GM19239 (cell line): ENCODE data around the gene NRXN3.

Source experiments
- DNase-seq: peaks from one replicate; pipeline ENCODE4 v3.0.0; 2011; ENCODE audit warnings: low spot score; ENCODE audit not compliant: insufficient read length
- FAIRE-seq: peaks from 2 replicates; lab custom pipeline; 2011; peaks lifted over from hg19 to GRCh38; lab: Jason Lieb, UNC

NRXN3 gene

GRCh38 chr14:79502136-79502750, 1332.1 kb downstream of the NRXN3 start:
- FAIRE-seq = no peak

DNA sequence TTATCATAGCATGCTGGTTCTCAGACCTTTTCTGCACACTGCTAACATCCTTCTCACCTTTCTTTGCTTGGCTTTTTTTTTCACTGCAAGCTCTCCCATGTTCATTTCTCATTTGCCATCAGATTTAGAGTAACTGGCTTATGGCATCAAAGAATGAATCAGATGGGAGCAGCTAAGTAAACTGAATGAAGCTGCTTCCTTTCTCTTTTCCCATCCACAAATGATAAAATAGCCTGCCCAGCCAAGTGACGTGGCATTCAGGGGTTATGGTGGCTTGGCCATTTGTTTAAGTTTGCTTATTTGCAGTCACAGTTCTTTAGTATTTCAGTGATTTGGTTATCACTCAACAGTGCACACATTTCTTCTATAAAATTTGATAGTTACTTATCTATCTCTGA, 1332.6 kb downstream of the NRXN3 start:
- DNase-seq (no peak), FAIRE-seq (no peak)

More at GRCh38 chr14:79502136-79502750, 1332.1 kb downstream of the NRXN3 start:
- no peak for DNase-seq

GRCh38 chr14:79510659-79511058, 1340.5 kb downstream of the NRXN3 start:
- DNase-seq (no peak), FAIRE-seq (no peak)

DNA sequence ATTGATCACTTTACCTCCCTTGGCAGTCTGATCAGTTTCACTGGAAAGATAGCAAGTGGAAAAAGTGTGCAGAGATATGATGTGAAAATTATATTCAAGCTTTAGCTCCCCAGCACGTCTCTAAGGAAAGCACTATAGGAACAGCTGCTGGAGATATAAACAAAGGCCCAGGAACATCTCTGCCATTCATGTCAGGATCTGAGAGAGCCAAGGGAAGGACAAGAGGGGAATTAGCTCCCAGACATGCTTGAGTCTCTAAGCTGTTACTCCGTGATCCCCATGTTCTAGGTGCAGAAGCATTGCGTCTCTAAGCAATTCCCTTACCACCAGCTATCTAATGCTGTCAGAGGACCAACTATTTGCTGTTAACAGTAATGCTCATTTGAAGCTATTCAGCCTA, 1341.0 kb downstream of the NRXN3 start:
- FAIRE-seq (no peak), DNase-seq (no peak)

DNA sequence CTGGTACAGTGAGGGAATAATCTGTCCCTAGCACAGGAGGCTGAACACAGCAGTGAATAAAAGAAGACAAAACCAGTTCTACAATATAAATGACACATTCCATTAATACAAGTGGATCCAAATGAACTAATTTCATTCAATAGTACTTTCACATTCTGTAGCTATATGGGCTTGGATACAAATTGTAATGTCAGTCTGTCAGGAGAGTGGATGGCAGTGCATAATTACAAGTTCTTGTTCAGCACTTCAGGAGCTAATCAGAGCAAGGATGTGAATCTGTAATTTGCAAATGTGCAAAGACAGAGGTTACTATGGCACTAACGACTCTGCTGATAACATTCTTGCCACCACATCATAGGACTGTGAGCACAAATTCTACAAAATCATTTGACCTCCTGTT, 1343.3 kb downstream of the NRXN3 start:
- DNase-seq (no peak), FAIRE-seq (no peak)

DNA sequence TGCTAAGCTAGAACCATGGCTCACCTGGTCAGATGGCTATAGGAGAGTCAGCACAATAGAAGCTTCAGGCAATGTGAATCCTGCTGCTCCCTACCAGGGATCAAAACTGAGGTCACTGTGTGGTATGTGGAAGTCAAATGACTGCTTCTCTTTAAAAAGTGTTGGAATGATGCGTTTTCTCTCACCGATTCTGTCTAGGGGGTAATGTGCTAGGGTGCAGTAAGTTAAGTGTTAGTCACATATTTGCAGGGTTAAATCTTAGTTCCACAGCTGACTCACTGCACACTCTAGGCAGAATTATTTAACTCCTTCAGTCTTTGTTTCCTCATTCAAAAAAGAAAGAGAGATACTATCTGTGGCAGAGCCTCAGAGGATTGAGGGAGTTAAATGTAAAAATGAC, 1344.5 kb downstream of the NRXN3 start:
- DNase-seq (no peak), FAIRE-seq (no peak)

- no peak for FAIRE-seq
Observed at GRCh38 chr14:79515158-79515557, 1345.0 kb downstream of the NRXN3 start.

GRCh38 chr14:79516009-79516408, 1345.8 kb downstream of the NRXN3 start:
- no peak for FAIRE-seq

More at GRCh38 chr14:79515158-79515557, 1345.0 kb downstream of the NRXN3 start:
- DNase-seq = no peak

GRCh38 chr14:79525416-79525815, 1355.2 kb downstream of the NRXN3 start:
- DNase-seq = no peak
- no peak for FAIRE-seq

More at GRCh38 chr14:79516009-79516408, 1345.8 kb downstream of the NRXN3 start:
- no peak for DNase-seq

DNA sequence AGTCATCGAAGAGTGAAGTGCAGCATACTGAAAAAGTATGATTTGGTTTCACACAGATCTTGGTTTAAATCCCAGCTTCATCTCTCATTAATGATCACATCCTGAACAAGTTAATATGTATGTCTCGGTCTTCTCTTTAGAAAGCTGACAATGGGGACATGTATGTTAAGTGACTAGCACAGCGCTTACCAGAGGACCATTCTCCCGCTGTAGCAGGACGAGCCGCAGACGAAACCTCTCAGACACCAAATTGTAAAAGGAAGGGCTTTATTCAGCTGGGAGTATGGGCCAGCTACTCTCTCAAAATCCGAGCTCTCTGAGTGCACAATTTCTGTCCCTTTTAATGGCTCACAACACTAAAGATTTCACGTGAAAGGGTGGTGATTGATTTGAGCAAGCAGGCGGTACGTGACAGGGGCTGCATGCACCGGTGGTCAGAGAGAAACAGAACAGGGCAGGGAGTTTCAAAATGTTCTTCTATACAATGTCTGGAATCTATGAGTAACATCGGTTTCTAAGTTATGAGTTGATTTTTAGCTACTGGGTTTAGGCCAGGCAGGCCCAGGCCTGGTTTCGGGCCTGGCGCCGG, 1358.7 kb downstream of the NRXN3 start:
- DNase-seq (no peak), FAIRE-seq (no peak)

- no peak for DNase-seq
- FAIRE-seq = no peak
Observed at GRCh38 chr14:79530555-79530954, 1360.4 kb downstream of the NRXN3 start.

DNA sequence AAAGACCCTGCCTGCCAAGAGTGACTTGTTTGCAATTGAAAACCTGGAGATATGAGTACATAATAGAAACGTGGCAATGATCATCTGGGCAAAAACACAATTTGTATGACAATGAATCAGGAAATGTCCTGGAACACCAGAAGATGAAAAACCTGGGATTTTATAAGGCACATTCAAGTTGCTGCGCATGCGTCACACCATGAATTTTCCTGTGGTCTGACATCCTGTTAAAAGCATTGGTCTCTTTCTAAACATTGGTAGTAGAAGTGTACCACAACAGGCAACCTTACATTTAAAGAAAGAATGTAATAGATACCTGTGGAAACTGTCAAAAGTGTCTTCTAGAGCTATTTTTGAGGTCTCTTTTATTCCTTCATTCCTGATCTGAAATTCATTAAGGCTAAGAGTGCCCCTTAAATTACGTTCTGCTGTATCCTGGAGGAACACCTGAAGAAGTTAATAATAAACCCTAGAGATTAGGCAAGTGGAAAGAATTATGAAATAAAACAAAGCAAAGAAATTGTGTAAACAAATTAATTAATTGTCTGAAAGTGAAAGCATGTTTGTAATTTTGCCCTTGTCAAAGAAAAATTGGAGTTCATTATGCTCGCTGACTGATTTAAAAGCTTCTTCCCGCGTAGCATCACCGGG, 1364.7 kb downstream of the NRXN3 start:
- no peak for DNase-seq
- FAIRE-seq = no peak

- no peak for FAIRE-seq
- DNase-seq = no peak
Observed at GRCh38 chr14:79540394-79540793, 1370.2 kb downstream of the NRXN3 start.

GRCh38 chr14:79542121-79542520, 1371.9 kb downstream of the NRXN3 start:
- no peak for FAIRE-seq
- no peak for DNase-seq

DNA sequence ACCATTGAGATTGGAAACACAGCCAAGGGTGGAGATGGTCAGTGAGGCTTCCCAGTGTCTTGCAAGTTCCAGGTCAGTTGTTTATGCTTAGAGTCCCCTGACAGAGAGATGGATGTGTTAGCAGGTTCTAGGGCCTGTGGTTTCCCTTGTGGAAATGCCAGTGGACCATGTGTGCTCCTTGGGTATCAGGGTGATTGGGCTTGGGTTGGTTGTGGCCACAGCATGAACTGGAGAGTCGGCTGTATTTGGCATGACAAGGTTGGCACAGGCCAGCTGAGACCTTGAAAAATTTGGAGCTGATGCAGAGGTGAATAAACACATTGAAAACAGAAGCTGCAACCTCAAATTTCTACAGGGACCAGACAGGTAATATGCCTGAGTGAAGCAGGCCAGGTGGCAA, 1373.2 kb downstream of the NRXN3 start:
- FAIRE-seq (no peak), DNase-seq (no peak)

GRCh38 chr14:79543967-79544697, 1374.0 kb downstream of the NRXN3 start:
- DNase-seq (no peak), FAIRE-seq (no peak)

DNA sequence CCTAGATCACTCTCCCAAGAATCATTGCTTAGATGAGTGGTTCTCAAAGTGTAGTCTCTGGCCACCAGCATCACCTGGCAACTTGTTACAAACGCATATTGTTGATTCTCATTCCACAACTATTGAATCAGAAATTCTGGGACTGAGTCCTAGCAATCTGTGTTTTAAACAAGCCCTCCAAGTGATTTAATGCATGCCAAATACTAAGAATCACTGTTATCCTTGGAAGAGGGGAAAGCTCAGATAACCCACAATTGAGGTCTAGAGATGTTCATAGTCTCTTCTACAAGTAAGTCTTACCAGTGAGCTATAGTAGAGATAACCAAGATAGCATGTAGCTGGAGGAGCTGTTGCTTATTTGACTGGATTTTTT, 1374.5 kb downstream of the NRXN3 start:
- no peak for DNase-seq
- FAIRE-seq = no peak

DNA sequence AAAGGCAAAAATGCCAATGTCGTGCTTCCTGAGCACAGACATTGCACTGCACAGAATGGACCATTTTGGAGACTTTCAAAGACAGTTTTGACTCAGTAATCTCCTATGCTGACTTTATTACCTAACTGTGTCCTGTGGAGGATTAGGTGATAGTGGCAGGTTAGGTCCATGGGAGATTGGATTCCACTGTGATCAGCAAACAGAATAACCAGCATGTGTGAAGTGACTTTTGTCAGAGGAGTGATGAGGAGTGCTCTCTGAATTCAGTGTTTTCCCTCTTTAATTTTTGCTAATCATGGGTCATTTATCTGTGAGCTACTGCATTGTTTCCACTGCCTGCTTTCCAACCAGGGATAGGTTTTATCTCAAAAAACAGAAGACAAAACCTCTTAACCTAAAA, 1378.7 kb downstream of the NRXN3 start:
- DNase-seq (no peak), FAIRE-seq (no peak)

DNA sequence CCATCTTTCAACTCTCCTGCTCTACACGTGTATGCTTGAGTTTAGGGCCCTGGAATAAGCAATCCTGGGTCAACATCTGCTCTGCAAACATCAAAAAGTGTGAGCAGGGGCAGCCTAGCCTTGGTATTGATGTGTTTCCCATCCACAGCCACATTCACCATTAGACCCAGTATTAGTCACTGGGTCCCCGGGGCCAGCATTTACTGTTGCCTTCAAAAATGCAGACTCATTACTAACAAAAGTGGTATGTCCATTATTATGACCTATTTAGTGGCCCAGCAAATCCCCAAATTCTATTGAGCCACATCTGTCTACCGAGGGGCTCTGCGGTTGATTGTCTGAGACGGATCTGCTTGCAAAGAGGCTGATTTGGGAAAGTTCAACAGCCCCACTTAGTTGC, 1379.3 kb downstream of the NRXN3 start:
- no peak for FAIRE-seq
- no peak for DNase-seq

DNA sequence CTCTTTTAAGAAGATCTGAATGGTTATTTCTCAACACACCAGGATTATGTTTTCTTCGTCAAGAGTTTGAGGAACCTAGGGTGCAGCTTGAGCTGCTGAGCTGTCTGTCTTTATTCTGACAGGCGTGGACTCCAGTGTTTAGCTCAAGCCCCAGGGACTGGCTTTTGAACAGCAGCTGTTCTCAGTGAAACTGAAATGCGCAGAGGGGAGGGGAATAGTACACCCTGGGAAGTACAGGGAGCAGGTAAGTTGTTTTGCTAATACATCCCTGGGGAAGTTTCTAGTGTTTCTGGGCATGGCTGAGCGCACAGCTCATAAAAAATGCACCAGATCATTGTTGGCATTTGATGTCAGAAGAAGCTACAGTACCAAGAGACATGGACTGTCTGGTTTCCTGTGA, 1381.3 kb downstream of the NRXN3 start:
- FAIRE-seq (no peak), DNase-seq (no peak)

GRCh38 chr14:79552778-79553177, 1382.6 kb downstream of the NRXN3 start:
- DNase-seq (no peak), FAIRE-seq (no peak)
